Activated CD4-positive, alpha-beta T cell treated with anti-CD3 and anti-CD28 coated beads, Interleukin-2, amount 50 U/mL, for 24 hours (primary cell): ENCODE measurements around the gene ADCY1.
"Not testable (repeated sequence)": the region's sequence is repeated elsewhere in the genome, so short reads cannot be mapped to it uniquely, and the experiment has no call there.

ENCODE experiments used
- DNase-seq, 2 donors: peaks; one replicate each; pipeline ENCODE4 v3.0.0-alpha.2; 2020; ENCODE audit warnings: low read depth in 1 of 2, low spot score in 1 of 2

ADCY1 gene

GRCh38 chr7:45731692-45732443, 157.7 kb downstream of the ADCY1 start:
- DNase-seq, result not testable (repeated sequence)

DNA sequence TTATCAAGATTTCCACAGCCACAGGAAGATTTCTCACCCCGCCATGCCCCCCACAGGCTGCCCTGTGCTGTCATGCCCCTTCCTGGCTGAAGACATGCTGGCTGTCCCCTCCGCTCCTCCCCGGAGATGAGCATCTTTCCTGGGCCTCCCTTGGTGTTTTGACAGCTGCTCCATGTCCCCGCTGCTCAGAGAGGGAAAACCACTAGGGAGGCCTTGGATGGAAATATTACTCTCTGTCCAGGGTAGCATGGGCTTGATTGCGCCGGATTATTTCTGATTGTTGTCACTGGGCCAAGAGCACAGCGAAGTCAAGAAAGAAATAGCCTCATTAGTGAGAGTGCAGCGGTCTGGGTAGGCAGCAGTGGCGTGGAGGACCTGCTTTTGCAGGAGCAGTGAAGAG, 164.8 kb downstream of the ADCY1 start:
- not testable (repeated sequence) for DNase-seq

DNA sequence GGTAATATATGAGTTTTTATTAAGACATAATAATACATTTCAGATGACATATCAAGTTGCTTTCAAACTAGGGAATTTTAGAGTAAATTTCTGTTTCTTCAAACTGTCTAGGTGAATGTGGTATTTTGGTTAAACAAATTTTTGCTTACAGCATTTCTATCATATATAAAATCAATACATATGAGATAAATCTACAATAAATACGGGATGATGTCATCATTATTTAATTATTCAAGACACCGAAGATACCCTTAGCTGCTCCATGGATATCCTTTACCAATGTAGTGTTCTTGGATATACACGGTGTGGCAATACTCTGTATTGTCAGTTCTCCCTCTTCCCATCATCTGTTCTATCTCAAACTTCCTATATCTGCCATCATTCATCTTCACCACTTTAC, 166.4 kb downstream of the ADCY1 start:
- DNase-seq, result not testable (repeated sequence)

- DNase-seq, result not testable (repeated sequence)
These were observed 174.8 kb downstream of the ADCY1 start for GRCh38 chr7:45748976-45749375.

DNA sequence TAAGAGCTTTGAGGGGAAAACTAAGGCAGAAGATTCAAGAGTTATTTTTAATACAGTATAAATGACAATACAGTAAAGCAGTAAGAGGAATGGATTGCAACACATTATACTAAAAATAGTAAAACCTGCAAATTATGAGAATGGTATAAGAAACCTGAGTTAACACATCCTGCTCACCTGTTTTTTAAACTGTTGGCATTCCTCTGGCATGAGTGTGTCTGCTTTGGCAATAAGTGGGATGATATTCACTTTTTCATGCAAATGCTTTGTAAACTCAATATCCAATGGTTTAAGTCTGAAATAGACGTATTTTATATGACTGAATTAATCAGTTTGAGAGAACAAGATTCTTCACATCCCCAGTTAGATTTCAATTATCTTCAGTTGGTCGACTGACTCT, 177.2 kb downstream of the ADCY1 start:
- not testable (repeated sequence) for DNase-seq

DNA sequence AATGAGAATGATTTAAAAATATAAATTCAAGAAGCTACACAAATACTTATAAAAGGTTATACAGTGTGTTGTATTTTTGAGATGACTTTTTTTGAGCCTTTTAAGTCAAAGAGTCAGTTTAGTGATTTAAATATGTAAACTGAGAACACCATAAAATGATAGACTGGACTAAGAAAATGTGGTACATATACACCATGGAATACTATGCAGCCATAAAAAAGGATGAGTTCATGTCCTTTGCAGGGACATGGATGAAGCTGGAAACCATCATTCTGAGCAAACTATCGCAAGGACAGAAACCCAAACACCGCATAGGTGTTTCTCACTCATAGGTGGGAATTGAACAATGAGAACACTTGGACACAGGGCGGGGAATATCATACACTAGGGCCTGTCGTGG, 182.2 kb downstream of the ADCY1 start:
- not testable (repeated sequence) for DNase-seq

- not testable (repeated sequence) for DNase-seq
These were observed 182.6 kb downstream of the ADCY1 start for GRCh38 chr7:45756757-45757156.

DNA sequence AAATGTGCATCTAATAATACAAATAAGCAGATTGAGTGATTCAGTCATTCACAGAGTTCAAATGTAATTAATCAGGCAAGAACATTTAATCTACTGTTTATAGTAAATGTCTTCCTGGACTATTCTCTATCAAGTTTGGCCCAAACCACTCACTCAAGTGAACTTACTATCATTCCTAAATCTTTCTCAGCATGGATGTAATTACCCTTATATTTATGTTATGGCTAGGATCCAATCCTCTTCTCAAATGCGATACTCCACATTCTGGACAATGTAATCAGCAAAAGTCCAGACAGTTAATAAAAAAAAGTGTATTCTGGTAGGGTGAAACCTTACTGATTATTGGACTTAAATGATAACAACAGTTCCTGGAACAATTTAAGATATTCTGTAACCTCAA, 185.3 kb downstream of the ADCY1 start:
- not testable (repeated sequence) for DNase-seq

DNA sequence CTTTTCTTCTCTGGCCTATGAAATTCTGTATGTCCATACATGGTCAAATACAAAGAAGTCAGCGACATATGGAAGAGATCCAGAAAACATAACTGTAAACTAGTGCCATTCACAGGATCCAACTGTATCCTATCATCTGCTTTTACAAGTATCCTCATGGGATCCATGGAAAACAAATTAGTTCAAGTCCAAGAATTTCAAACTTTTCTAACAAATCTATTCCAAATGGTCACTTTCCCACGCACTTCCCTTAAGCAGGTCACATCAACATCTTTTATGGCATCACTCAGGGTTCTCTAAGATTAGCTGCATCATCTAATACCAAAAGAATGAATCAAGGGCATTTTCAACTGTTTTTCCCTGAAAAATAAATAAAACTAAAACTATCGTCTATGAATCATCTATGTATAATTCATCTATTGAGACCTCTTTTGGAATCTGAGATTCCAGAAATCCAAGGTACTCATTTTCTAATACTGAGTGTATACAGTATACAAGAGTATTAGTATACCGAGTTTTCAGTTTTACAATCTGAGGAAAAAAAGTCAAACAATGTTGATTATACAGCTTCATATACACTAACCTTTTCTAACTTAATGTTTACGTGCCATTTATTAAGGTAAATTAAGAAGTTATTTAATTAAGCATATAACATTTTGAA, 187.5 kb downstream of the ADCY1 start:
- DNase-seq, result not testable (repeated sequence)

DNA sequence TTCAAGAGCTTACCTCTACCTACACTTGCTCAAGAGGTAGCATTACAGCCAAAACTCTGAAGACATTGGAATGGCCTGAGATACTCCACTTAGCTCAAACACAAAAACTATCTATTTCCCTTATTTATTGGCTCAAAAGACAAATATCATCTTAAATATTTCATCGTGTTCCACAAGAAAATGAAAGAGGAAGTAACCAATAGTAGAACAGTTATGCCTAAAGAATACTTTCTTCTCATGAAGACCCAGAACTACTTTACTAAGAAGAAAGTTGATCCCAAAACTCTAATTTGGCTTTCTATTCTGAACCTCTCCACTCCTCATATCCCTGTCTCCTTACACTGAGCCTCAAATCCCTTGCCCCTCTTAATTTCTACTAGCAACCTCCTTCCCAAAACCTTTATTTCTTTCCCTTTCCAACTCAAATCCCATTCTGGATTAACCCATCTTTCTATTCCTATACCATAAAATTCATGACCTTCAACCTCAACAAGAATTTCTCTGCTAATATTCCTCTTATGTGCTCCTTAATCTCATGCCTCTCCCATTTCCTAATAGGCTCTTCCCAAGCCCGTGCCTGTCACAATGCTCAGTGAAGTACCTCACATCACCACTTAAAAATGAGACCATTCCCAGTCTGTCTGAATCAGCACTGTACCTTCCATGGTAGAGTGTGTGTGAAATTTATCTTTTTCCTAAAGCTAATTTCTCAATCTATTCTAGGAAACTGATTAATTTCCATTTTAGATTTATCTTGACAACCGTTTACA, 188.2 kb downstream of the ADCY1 start:
- not testable (repeated sequence) for DNase-seq

- DNase-seq, result peak; percentile 97 to 98
These were observed 194.6 kb downstream of the ADCY1 start for GRCh38 chr7:45768516-45769394.

- not testable (repeated sequence) for DNase-seq
These were observed 195.5 kb downstream of the ADCY1 start for GRCh38 chr7:45769626-45770025.
